GM21447 (cell line): Measurements from ENCODE around the gene COL19A1.

Experiments
- ATAC-seq: cut with Tn5 transposase; IDR thresholded peaks from one replicate; pipeline ENCODE4 v1.9.1; 2021; ENCODE audit not compliant: unreplicated experiment

Gene COL19A1

DNA sequence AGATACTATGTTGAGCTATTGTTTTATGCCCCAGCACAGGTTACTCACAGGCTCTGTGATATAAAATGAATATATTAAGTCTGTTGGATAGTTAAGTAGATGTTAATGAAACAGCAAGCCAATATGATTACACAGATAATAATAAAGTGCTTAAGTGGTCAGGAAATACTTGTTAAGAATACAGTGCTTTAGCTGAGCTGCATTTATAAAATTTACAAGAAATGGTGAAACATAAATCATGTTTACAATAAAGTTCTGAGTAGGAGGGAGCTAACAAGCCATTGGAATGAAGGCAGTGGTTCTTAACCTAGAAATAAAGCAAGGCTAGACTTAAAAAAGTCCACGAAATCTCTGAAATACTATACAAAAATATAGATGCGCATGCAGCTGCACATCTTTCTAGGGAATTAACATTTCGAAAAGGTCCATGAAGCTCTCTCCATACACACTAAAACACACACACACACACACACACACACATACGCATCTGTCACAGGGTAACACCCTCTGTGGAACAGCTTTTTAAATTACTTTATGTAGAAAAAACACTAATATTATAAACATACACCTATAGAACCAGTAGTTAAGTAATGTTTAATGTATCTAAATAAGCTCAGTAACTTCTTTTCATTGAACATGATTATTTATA is 349.2 kb downstream of the COL19A1 start:
- no peak for ATAC-seq

DNA sequence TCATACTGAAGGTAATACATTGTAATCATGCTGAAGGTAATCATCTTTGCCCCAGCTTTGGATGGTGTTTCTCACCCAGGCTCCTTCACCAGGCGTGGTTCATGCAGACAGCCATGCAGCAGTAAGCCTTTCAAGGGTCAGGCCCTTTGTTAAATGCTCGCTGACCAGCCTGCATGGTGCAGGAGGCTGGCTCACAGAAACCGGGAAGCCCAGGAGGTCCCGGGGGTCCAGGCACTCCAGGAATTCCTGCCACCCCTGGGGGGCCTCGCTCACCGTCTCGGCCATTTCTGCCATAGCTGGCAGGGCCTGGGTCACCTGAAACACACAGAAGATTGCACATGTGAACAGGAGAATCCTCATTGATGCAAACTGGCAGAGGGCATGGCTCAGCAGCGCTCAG is 350.4 kb downstream of the COL19A1 start:
- ATAC-seq: no peak

DNA sequence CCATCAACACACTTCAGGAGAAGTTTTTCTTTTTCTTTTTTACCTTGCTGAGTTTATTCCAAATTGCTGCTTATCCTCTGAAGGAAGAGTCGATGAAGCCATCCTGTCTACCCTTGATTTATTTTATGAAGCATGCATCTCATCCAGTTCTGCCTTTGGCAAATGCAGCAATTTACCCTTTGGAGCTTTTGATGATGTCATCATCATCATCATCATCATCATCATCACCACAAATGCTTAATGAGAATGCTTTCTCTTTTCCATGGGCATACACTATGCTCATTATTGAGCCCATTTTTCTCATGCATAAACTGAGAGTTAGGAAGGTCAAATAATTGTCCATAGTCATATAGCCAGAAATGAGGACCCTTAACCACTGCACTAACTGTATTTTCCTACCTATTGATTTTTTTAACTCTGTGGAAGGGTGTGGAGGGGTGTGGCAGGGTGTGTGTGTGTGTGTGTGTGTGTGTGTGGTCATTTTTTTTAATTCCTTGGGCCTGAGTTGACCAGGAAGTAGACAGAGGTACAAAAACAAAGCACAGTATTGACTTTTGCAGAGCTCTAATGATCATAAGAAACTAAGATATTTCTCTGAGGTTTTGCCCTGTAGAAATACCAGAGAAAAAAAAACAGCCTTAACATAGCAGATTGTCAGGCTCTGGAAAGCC is 353.7 kb downstream of the COL19A1 start:
- ATAC-seq: no peak

DNA sequence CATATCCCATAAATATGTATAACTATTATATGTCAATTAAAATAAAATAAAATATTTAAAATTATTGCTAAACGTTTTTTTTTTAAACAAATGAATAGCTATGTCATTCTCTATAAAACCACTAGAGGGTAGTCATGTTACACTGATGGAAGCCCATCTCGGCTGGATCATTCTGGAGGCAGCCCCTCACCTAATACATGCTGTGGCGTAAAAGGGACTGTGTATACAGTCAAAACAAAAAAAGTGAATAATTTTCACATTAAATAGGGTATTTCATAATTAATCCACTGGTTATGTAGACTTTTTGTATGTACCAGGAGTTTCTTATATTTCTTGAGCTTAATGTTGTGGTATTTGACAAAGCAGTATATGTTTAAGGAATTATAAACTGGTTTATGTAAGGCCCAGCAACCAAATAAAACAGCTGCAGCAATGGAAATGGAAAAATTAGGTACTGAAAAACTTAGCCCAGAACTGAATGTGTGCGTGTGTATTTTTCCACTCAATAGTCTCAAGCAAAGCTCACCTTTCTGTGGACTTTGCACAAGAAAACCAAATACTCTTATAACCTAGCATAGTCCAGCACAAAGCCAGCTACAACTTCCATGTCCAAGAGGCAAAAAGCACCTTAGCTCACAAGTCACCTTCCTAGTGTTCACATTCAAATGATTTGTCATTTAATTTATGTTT is 354.8 kb downstream of the COL19A1 start:
- ATAC-seq: peak; percentile 62

DNA sequence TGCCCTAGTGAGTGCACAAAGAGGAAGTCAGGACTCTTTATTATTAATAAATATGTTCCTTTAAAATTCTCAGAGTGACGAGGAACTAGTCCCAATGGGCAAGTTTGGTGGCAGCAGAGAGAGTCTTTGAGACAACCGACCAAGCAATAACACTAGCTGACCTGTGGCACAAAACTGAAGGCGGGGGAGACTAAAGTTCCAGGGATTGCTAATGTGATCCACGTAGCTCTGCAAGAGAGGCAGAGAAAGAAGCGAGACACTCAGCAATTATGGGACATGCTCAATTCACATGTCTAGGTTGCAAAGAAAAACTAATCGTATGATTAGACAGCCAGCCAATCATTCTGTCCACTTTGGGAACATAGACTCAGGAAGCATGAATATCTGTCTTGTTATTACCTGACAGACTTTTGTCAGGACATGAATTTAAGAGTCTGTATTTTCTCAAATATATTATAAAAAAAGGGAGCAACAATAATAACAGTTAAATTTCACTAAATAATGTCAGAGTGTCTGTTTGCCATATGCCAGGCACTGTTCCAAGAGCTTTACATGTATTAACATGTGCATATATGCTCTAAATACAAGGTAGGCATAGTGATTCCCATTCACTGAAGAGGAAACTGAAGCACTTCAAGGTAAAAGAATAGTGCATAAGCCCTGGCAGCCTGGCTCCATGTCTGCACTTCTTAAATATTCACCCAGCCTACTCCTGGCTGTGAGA is 355.5 kb downstream of the COL19A1 start:
- ATAC-seq: no peak

DNA sequence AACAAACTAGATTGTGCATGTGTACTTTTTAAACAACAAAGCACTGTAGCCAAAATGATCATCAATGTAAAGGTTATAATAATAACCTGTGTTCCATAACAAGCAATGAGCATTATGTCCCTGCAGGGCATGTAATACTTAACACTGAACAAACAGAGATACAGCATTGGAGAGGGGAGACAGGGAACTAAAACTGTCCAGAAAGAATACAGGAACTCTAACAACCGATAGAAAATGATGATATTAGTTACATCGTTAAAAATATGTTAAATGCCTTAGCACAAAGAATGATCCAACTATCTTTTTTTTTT is 356.0 kb downstream of the COL19A1 start:
- no peak for ATAC-seq

DNA sequence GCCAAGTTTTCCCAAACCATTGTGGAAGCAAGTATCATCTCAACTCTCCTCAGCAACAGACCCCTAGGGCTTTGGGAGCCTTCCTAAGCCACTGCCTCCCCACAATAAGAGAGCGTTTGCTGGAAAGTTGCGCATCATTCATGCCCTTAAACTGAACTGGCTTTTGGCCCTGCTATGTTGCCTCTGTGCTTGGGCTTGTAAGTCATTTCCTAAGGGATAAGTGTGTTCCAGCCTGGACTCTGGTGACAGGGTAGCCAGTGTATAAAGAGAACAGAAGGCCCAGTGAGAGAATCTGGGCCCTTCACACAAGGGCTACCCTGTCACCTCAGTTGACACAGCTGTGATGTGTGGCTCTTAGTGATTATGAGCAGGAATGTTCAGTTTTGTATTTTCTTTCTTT is 358.7 kb downstream of the COL19A1 start:
- no peak for ATAC-seq

DNA sequence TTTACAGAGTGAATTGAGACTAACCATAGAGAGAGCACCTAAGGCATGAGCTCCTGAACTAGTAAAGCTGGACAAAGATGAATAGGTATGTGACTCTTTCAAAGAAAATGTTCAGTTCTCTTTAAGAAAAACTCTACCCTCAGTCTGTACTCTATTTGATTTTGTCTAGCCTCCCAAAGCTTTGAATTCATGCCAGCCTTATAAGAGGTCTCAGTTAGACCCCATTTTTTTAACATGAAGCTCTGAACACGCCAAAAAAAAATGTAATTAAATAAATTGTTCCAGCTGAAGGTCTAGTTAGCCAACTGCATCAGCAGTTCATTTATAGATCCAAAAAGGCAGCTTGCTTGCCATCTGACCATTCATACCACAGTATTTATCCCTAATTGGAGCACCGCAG is 365.0 kb downstream of the COL19A1 start:
- no peak for ATAC-seq

DNA sequence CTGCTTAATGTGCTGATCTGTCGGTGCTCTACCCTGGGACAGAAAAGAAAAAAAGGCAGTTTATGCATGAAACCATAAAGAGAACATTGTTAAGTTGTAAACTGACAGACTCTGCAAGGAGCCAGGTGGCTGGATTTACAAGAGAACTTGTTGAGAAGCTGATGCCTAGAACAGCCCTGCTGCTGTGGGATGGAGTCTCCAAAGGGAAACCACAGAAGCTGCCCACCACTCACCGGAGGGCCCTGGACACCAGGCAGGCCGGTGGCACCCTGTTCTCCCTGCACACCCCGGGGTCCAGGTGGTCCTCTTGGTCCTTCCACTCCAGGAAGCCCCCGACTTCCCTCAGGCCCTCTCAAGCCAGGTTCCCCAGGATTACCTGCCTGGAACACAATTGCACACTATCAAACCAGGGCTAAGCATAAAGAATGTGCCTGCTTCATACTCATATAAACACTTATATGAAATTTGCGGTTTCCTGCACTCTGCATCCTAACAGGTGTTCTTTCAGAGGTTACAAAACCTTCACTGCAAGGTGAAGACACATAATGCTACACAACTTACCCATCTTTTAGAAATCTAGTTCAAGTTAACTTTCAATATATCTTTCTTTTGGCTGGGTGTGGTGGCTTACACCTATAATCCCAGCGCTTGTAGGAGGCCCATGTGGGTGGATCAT is 368.3 kb downstream of the COL19A1 start:
- no peak for ATAC-seq

DNA sequence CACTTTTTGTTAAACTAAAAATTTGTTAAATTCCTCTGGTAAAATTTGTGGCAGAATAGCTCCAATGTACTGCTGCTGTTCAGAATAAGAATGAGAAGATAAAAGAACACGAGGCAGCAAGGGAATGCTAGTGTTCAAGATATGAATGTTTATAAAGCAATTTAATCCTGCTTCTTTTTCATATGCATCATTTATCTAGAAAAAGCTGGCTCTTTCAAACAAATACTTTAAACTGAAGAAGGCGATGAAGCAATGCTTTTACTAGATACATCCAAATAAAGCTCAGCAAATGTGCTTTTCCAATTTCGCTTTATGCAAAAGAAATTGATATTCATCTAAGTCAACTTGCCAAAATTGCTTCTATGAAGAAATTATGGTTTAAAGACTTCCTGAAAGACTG is 370.0 kb downstream of the COL19A1 start:
- ATAC-seq: no peak

DNA sequence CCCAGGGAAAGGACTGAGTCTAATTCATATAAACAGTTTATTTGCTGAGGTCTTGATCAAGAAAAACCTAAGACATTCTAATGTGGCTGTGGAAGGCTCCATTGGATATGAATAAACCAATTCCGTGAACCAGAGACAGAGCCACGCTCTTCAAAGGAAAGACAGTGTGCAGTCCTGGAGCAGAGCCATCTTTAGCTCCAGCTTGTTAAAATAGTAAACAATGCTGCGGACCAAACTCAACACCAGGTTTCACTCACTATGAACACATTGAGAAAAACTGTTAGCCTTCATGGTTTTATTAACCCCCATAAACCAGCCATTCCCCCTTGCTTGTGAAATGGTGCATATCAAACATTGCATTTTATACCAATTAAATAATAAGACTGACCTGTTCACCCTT is 374.7 kb downstream of the COL19A1 start:
- no peak for ATAC-seq

DNA sequence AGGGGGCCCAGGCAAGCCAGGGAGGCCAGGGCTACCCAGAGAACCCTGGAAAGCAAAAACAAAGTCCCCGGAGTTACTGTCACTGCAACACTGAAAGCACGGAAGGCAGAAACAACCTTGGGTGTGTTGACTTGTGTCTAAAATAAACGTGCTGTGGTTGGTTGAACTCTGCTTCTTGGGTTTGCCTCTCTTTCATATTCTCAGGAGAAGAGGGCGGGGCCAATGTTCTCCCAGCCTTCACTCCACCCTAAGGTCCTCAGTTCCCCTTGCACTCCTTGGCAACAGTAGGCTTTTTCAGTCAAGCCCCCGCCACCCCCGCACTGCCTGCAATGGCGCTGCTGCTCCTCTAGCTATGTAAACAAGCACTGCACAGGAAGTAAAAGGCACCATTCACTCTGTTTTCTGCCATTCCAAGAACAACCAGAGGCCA is 375.6 kb downstream of the COL19A1 start:
- ATAC-seq: no peak

DNA sequence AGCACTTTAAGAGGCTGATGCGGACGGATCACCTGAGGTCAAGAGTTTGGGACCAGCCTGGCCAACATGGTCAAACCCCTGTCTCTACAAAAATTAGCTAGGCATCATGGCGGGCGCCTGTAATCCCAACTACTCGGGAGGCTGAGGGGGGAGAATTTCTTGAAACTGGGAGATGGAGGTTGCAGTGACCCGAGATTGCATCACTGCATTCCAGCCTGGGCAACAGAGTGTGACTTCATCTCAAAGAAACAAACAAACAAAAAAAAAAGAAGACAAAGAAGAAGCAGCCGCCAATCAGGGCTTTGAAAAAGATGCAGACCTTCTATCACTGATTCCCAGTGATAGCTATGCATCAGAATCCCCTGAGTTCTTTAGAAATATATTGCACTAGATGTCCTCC is 379.8 kb downstream of the COL19A1 start:
- ATAC-seq: no peak

DNA sequence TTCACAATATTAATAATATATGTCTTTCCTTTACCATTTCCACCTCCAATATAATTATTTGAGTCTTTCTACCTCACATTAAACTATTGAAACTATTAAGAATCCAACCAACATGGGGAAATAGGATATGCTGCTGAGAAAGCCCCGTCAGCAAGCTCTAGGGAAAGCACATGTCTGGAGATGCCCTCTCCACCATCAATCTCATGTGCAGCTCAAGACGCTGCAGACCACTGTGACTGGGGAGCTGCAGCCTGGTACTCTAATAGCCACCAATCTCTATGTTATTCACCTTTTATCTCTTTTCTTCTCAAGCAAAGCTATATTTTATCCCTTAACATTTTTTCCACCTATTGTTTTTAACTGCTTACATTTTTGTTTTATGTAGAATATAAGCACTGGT is 386.2 kb downstream of the COL19A1 start:
- ATAC-seq: no peak

DNA sequence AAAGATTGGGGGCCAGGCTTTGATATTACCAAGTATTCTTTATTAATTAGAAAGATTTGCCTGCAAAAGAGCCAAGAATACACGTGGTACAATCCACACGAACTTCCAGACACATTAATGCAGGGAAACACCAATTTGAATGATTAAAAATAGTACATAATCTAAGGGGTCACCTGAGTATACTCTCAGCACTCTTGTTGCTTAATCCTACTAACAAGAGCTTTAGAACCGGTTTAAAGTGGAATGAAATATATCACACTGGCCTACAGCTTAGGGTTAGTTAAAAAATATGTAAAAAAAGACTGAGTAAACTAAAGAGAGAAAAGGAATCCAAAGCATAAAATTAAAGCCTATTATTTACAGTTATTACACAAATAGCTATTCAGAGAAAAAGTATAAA is 387.6 kb downstream of the COL19A1 start:
- ATAC-seq: no peak

DNA sequence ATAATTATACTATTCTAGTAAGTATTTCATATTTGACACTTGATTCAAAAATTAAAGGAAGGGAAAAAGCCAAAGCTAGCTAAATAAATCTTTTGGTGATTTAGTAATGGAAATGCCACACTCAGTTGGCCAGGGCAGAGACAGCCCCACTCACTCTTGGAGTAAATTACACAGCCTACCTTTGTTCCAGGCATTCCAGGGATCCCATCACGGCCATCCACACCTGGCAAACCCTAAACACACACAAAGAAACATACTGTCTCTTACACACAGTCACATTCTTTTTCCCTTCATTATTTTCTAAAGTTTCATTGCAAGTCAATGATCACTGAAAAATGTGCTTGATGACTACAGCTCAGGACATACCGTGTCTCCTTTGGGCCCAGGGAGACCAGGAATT is 388.4 kb downstream of the COL19A1 start:
- no peak for ATAC-seq

DNA sequence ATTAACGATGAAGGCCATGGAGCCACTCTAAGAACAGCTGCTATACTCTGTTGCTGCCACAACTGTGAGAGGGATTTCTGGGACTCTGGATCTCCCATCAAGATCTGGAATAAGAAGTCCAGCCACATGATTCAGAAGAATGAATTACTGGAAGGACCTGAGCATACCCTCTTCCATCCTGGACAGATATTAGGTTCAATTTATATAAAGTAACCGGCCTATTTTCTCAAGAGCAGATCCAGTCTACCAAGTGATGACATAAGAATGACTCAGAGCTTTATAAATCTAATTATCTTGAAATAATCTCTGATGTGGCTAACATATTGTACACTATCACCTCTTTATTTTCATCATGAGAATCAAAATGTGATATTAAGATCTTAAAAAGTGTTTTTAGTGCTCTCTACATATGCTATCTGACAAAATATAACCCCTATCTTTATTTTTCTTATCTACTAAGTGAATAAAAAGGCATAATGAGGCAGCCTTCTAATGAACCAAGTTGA is 391.5 kb downstream of the COL19A1 start:
- no peak for ATAC-seq

DNA sequence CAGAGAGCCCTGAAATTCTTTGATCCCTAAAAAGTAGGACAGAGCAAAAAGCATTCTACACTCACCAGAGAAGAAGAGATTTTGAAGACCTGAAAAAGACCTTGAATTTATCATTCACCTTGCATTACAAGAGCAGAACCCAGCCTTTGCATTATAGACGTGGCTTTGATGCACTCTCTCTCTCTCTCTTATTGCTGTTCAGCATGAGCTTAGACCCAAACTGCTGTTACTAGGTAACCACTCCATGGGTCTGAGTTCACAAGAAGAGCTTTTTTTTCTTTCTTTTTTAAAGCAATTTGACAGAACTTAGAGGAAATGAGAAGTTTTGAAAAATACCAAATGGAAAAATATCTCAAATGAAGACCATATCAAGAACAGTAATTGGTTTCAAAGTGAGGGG is 392.1 kb downstream of the COL19A1 start:
- no peak for ATAC-seq
